Gastrocnemius medialis (tissue), 4 donors: ENCODE measurements around the gene BBS9.

ENCODE experiments used
- POLR2A ChIP-seq, 2 donors: fragments of 450-650 bp; IDR thresholded peaks; one replicate each; pipeline ENCODE4 v1.6.1; 2017; ENCODE audit warnings: antibody characterized with exemption in 2 of 2, mild to moderate bottlenecking in 2 of 2, moderate library complexity in 2 of 2
- TF ChIP-seq, protein P1 (sequence below), 5 experiments: fragments of 450-650 bp in 3 of 5; fragments of 200-600 bp in 2 of 5; sonication (generic) in 2 of 5; IDR thresholded peaks in 4 of 5; conservative IDR thresholded peaks in 1 of 5; 1 replicate in 4 of 5; 2 replicates in 1 of 5; pipeline ENCODE4 v1.5.1; 2016 to 2019; ENCODE audit warnings: antibody characterized with exemption in 5 of 5, mild to moderate bottlenecking in 3 of 5, moderate library complexity in 3 of 5

DNA sequence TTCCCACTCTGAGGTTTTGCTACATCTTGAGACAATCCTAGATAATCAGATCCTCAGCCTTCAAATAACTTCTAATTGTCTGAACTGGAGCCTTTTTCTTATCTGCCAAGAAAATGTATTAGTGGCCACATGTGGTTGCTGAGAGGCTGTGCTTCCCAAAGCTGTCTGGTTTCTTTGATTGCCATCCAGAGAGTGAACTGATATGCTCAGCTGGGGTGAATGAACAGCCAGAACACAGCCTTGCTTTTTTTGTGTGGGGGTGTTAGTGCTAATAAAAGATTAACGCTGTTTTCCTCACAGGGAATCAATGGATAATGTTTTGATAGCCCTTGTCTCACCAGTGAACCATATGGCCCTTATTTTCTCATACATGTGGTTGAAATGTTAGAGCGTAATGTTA lies 66.9 kb downstream of the BBS9 start:
- TF ChIP-seq, protein P1, sequence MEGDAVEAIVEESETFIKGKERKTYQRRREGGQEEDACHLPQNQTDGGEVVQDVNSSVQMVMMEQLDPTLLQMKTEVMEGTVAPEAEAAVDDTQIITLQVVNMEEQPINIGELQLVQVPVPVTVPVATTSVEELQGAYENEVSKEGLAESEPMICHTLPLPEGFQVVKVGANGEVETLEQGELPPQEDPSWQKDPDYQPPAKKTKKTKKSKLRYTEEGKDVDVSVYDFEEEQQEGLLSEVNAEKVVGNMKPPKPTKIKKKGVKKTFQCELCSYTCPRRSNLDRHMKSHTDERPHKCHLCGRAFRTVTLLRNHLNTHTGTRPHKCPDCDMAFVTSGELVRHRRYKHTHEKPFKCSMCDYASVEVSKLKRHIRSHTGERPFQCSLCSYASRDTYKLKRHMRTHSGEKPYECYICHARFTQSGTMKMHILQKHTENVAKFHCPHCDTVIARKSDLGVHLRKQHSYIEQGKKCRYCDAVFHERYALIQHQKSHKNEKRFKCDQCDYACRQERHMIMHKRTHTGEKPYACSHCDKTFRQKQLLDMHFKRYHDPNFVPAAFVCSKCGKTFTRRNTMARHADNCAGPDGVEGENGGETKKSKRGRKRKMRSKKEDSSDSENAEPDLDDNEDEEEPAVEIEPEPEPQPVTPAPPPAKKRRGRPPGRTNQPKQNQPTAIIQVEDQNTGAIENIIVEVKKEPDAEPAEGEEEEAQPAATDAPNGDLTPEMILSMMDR (IDR thresholded peaks at IDR 0.05 in 4 of 5, conservative IDR thresholded peaks at IDR 0.05 in 1 of 5): no peak
- no peak for TF ChIP-seq POLR2A (IDR thresholded peaks at IDR 0.05)
